Vagina (tissue), 2 donors: ENCODE measurements around the gene SEC31B. TPM values are rescaled to one million over a fixed set of nuclear protein-coding genes. Genes with fewer than 3 reads are reported as not detected.

Experiments used
- DNase-seq, 2 donors: peaks; one replicate each; pipeline ENCODE4 v3.0.0-alpha.2; 2017; ENCODE audit errors: extremely low spot score in 2 of 2
- H3K27ac ChIP-seq: fragments of 200-600 bp; sonication (generic); one replicate; pipeline ENCODE4 v1.5.1; 2019
- H3K27me3 ChIP-seq: fragments of 200-600 bp; sonication (generic); one replicate; pipeline ENCODE4 v1.5.1; 2019
- H3K36me3 ChIP-seq, 2 donors: fragments of 200-600 bp; sonication (generic); one replicate each; pipeline ENCODE4 v1.5.1; 2017 to 2019
- H3K4me1 ChIP-seq: fragments of 200-600 bp; sonication (generic); one replicate; pipeline ENCODE4 v1.5.1; 2019
- H3K4me3 ChIP-seq, 2 donors: fragments of 200-600 bp; sonication (generic); 1 replicate in 1 of 2; 2 replicates in 1 of 2; pipeline ENCODE4 v1.5.1; 2016 to 2019
- H3K9me3 ChIP-seq: fragments of 200-600 bp; sonication (generic); one replicate; pipeline ENCODE4 v1.5.1; 2019
- POLR2A ChIP-seq, 2 donors: fragments of 450-650 bp; IDR thresholded peaks; one replicate each; pipeline ENCODE4 v1.6.1; 2017; ENCODE audit warnings: antibody characterized with exemption in 2 of 2, mild to moderate bottlenecking in 2 of 2, moderate library complexity in 2 of 2
- POLR2AphosphoS5 ChIP-seq, 2 donors: sonication (generic); formaldehyde crosslinking; IDR thresholded peaks; one replicate each; pipeline ENCODE4 v1.9.0; 2017; ENCODE audit warnings: antibody characterized with exemption in 2 of 2, mild to moderate bottlenecking in 2 of 2, low read depth in 1 of 2; ENCODE audit not compliant: insufficient read depth in 1 of 2
- intact Hi-C: fragments of 100-400 bp; cut with DNase I; formaldehyde crosslinking; loops from one replicate; pipeline ENCODE4 v1.15.1; 2023
- total RNA-seq: library from RNA; depleted of rRNA; stranded (reverse); fragments of >200 nt; gene quantifications from one replicate; pipeline ENCODE4 v1.2.3, GENCODE V29; 2016
- TF ChIP-seq, protein P1 (sequence below), 3 experiments: fragments of 450-650 bp in 2 of 3; fragments of 200-600 bp in 1 of 3; sonication (generic) in 1 of 3; IDR thresholded peaks; one replicate each; pipeline ENCODE4 v1.5.1; 2017 to 2019; ENCODE audit warnings: antibody characterized with exemption in 3 of 3, mild to moderate bottlenecking in 2 of 3, moderate library complexity in 2 of 3

The SEC31B gene
- total RNA-seq, 1 donor from 2014 or later: 6.4 TPM

DNA sequence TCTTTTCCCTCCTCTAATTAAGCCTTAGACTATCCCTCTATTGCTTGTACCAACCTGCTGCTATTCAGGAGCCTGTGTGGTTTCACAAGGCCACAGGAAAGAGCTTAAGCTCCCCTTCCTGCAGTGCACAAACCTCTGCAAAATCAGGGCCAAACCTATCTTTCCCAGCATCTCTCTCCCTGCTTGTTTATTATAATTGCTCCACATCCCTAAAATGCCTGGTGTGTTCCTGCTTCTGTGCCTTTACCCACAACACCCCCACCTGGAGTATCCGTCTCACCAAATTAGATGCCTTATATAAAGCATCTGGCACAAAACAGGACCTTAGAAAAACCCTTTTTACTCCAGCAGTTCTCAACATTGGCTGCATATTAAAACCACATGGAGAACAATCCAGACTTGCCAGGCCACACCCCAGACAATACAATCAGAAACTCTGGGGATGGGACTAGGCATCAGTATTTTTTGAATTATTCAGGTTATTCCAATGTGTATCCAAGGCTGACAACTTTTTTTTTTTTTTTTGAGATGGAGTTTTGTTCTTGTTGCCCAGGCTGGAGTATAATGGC is 16.7 kb downstream of the SEC31B start:
- Histone ChIP-seq H3K4me3 (no peak overlapping the region), H3K27ac (no peak overlapping the region), H3K9me3 (no peaks in the 10 kb centered on the region), H3K27me3 (no peaks in the 10 kb centered on the region), H3K4me1 (no peaks in the 10 kb centered on the region), H3K36me3 (peaks cover 0 to 30% of the 10 kb centered on the region in 2 donors)
- TF ChIP-seq, protein P1, sequence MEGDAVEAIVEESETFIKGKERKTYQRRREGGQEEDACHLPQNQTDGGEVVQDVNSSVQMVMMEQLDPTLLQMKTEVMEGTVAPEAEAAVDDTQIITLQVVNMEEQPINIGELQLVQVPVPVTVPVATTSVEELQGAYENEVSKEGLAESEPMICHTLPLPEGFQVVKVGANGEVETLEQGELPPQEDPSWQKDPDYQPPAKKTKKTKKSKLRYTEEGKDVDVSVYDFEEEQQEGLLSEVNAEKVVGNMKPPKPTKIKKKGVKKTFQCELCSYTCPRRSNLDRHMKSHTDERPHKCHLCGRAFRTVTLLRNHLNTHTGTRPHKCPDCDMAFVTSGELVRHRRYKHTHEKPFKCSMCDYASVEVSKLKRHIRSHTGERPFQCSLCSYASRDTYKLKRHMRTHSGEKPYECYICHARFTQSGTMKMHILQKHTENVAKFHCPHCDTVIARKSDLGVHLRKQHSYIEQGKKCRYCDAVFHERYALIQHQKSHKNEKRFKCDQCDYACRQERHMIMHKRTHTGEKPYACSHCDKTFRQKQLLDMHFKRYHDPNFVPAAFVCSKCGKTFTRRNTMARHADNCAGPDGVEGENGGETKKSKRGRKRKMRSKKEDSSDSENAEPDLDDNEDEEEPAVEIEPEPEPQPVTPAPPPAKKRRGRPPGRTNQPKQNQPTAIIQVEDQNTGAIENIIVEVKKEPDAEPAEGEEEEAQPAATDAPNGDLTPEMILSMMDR (IDR thresholded peaks at IDR 0.05): no peak
- TF ChIP-seq POLR2A (IDR thresholded peaks at IDR 0.05) (no peak), POLR2AphosphoS5 (IDR thresholded peaks at IDR 0.05; ENCODE audit: insufficient read depth in 1 of 2, low read depth in 1 of 2) (no peak)
- intact Hi-C loops: loop anchor here (5.0 kb wide), 1 partner anchor 326 kb away; no protein-coding TSS in a partner anchor
- no peak for DNase-seq

DNA sequence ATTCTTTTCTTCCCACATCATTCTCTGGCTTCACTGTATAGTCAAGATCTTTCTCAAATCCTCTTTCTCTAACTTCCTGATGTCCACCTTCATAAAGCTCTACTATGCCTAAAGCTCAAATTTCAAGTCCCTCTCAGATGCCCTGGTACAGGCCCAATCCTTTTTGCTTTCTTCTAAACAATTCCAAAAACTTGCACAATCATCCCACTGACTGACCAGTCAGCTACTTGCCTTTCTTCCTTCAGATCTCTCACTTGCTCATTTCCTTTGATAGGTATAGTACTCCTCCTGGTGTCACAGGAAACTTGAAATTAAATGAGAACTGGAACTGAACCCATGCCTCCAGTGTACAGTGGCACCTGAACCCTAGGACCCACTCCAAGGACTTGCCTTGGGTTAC is 18.2 kb downstream of the SEC31B start:
- H3K4me1 ChIP-seq: no peaks in the 10 kb centered on the region
- H3K36me3 ChIP-seq: peaks cover 0 to 24% of the 10 kb centered on the region in 2 donors
- no peak overlapping the region for H3K4me3 ChIP-seq
- TF ChIP-seq, protein P1 (IDR thresholded peaks at IDR 0.05): no peak
- TF ChIP-seq POLR2A (IDR thresholded peaks at IDR 0.05) (no peak), POLR2AphosphoS5 (IDR thresholded peaks at IDR 0.05; ENCODE audit: insufficient read depth in 1 of 2, low read depth in 1 of 2) (no peak)
- H3K27me3 ChIP-seq: no peaks in the 10 kb centered on the region
- H3K27ac ChIP-seq: no peak overlapping the region
- DNase-seq: no peak
- intact Hi-C loops: loop anchor here (5.0 kb wide), 1 partner anchor 324 kb away; no protein-coding TSS in a partner anchor
- no peaks in the 10 kb centered on the region for H3K9me3 ChIP-seq

DNA sequence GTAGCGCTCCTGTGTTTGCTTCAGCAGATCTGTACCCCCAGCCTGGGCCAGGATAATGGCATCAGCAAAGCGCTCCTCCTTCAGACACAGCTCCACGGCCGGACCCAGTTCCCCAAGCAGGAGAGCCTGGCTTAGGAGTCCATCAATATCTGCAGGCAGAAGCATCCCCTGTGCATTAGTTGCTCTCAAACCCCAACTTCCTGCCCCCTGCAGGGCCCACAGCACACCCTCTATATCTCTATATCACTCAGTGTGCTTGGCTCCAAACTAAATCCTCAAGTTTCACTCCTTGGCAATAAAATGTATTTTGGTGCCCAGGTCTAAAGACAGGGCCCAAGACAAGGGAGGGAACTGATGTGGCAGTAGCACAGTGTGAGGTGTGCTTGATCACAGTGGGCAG is 21.6 kb downstream of the SEC31B start:
- H3K4me1 ChIP-seq: no peaks in the 10 kb centered on the region
- H3K27me3 ChIP-seq: no peaks in the 10 kb centered on the region
- H3K36me3 ChIP-seq: peaks cover 0 to 24% of the 10 kb centered on the region in 2 donors
- DNase-seq: no peak
- intact Hi-C loops: no loop called here
- no peak overlapping the region for H3K4me3 ChIP-seq
- H3K27ac ChIP-seq: no peak overlapping the region
- H3K9me3 ChIP-seq: no peaks in the 10 kb centered on the region
- TF ChIP-seq, protein P1 (IDR thresholded peaks at IDR 0.05): no peak
- TF ChIP-seq POLR2A (IDR thresholded peaks at IDR 0.05) (no peak), POLR2AphosphoS5 (IDR thresholded peaks at IDR 0.05; ENCODE audit: insufficient read depth in 1 of 2, low read depth in 1 of 2) (no peak)

DNA sequence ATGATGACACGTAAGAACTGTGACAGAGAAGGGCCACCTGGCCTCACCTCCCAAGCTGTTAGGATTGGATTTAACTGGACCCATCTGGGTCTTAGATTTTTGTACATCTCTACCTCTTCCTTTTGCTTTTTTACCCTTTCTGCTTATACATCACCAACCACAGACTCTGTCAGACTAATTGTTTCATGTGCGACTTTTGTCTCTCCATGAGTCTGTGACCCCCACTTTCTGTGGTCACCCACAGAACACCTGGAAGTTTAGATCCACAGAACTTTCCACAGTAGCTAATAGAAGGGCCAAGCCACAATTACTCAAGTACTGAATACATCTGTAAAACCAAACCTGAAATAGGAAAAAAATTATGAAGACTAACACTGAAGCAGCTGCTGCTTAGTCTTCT is 23.1 kb downstream of the SEC31B start:
- H3K9me3 ChIP-seq: no peaks in the 10 kb centered on the region
- TF ChIP-seq POLR2A (IDR thresholded peaks at IDR 0.05) (no peak), POLR2AphosphoS5 (IDR thresholded peaks at IDR 0.05; ENCODE audit: insufficient read depth in 1 of 2, low read depth in 1 of 2) (no peak)
- TF ChIP-seq, protein P1 (IDR thresholded peaks at IDR 0.05): no peak
- no peak overlapping the region for H3K4me3 ChIP-seq
- peaks cover 0 to 18% of the 10 kb centered on the region in 2 donors for H3K36me3 ChIP-seq
- intact Hi-C loops: no loop called here
- H3K4me1 ChIP-seq: no peaks in the 10 kb centered on the region
- H3K27ac ChIP-seq: no peak overlapping the region
- H3K27me3 ChIP-seq: no peaks in the 10 kb centered on the region
- DNase-seq: no peak

DNA sequence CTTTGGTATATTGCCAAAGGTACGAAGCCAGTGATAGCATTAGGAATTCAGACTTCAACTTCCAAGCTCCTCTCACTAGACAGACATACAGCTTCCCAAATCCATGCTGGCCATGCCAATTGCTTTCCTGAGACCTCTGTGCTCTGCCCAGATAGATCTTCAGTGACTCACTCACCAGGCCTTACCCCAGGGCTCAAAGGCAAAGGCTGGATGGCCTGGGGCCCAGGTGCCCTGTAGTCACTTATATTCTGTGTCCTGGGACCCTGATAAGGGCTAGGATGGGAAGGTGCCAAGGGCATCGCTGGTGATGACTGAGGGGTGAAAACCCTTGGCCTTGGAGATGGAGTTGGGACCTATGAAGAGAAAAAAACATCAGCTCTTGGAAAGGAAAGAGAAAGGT is 29.1 kb downstream of the SEC31B start:
- Histone ChIP-seq H3K9me3 (no peaks in the 10 kb centered on the region), H3K36me3 (peaks cover 0 to 28% of the 10 kb centered on the region in 2 donors), H3K27ac (no peak overlapping the region), H3K27me3 (no peaks in the 10 kb centered on the region), H3K4me1 (no peaks in the 10 kb centered on the region), H3K4me3 (no peak overlapping the region)
- no peak for DNase-seq
- TF ChIP-seq POLR2A (IDR thresholded peaks at IDR 0.05) (no peak), POLR2AphosphoS5 (IDR thresholded peaks at IDR 0.05; ENCODE audit: insufficient read depth in 1 of 2, low read depth in 1 of 2) (no peak)
- TF ChIP-seq, protein P1 (IDR thresholded peaks at IDR 0.05): no peak
- intact Hi-C loops: no loop called here
